LoVo (cell line): ENCODE measurements around the gene SMIM36.
"Not testable (repeated sequence)": the region's sequence is repeated elsewhere in the genome, so short reads cannot be mapped to it uniquely, and the experiment has no call there.

Experiments used
- DNase-seq: peaks from one replicate; pipeline ENCODE4 v3.0.0-alpha.2; 2016; ENCODE audit warnings: low spot score

The SMIM36 gene

DNA sequence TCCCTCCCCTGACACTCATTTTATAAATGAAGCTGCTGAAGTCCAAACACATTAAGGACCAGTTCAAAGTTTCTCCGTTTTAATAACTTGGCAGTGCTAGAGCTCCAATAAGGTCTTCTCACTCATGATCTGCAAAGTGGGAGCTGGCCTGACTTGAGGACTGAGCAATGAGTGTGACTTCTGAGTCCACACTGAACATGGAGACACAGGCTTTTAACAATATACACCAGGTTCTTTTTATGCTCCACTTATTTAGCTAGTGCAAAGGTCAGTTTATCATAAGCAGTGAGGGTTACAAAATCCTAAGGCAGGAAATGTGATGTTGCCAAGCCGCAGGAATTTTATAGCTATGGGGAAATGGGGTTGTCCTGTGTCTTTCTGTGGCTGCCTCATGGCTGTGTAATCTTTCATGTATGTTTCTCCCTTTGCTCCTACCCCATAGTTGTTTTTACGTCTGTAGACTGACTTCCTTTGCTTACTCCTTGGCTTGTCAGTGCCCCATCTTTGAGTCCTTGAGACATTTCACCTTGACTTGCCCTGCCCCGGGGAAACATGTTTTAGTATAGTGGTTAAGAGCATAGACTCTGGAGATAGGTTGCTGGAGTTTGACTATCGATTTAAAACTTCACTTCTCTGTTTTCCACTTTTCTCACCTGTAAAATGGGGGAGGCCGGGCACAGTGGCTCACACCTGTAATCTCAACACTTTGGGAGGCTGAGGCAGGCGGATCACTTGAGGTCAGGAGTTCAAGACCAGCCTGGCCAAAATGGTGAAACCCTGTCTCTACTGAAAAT, 77.4 kb downstream of the SMIM36 start:
- DNase-seq = peak; percentile 87

GRCh38 chr17:55433029-55433628, 78.1 kb downstream of the SMIM36 start:
- peak; percentile 90 for DNase-seq

DNA sequence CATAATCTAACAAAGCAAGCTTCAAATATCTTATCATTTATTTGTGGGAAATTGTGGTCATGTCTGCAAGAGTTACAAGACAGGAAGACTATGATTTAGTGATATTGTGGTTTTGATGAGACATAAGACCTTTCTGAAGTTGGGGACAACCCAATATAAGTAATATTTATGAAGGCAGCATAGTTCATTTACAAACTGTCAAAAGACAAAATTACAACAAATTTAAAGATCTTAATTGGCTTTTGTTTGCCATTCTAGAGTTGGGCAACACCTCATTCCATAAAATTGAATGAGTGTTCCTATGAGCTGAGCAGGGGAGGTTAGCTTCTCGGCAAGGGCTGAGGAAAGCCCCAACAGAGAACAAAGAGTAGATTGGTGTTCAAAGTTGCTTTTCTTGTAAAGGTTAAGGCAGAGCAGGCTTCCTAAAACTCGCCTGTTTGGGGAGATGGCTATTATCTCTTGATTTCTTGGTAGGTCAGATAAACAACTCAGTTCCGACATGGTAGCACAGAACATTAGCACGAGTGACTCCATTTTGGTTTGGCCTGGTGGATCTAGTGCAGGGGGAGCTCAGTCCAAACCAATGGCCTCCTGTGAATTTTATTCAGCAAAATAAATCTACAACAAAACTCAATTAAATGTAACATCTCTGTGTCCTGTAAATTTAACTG, 78.8 kb downstream of the SMIM36 start:
- DNase-seq = no peak

DNA sequence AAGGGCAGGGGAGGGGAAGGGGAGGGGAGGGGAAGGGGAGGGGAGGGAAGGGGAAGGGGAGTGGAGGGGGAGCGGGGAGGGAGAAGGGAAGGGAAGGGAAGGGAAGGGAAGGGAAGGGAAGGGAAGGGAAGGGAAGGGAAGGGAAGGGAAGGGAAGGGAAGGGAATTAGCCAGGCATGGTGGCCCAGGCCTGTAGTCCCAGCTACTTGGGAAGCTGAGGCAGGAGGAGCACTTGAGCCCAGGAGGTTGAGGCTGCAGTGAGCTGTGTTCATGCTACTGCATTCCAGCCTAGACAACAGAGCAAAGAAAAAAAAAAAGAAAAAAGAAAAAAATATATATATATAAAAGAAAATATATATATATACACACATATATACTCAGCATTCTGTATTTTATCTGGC, 79.3 kb downstream of the SMIM36 start:
- not testable (repeated sequence) for DNase-seq

GRCh38 chr17:55430541-55431288, 80.5 kb downstream of the SMIM36 start:
- DNase-seq = no peak

- no peak for DNase-seq
Measured at GRCh38 chr17:55427587-55427882, 83.7 kb downstream of the SMIM36 start.

GRCh38 chr17:55426851-55427586, 84.2 kb downstream of the SMIM36 start:
- DNase-seq = no peak

- no peak for DNase-seq
Measured at GRCh38 chr17:55424893-55425540, 86.2 kb downstream of the SMIM36 start.

DNA sequence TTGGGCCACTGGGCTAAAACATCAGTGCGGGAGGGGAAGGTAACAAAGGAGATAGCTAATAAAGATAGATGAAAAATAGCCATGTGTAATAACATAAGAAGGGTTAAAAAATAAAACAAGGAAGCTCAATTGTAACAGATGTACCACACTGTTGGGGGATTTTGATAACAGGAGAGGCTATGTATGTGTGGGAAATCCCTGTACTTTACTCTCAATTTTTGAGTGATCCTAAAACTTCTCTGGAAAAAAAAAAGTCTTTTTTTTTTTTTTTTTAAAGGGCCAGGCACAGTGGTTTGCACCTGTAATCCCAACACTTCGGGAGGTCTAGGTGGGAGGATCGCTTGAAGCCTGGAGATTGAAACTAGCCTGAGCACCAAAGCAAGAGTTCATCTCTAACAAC, 87.7 kb downstream of the SMIM36 start:
- no peak for DNase-seq

- DNase-seq = not testable (repeated sequence)
Measured at GRCh38 chr17:55422828-55423164, 88.5 kb downstream of the SMIM36 start.

DNA sequence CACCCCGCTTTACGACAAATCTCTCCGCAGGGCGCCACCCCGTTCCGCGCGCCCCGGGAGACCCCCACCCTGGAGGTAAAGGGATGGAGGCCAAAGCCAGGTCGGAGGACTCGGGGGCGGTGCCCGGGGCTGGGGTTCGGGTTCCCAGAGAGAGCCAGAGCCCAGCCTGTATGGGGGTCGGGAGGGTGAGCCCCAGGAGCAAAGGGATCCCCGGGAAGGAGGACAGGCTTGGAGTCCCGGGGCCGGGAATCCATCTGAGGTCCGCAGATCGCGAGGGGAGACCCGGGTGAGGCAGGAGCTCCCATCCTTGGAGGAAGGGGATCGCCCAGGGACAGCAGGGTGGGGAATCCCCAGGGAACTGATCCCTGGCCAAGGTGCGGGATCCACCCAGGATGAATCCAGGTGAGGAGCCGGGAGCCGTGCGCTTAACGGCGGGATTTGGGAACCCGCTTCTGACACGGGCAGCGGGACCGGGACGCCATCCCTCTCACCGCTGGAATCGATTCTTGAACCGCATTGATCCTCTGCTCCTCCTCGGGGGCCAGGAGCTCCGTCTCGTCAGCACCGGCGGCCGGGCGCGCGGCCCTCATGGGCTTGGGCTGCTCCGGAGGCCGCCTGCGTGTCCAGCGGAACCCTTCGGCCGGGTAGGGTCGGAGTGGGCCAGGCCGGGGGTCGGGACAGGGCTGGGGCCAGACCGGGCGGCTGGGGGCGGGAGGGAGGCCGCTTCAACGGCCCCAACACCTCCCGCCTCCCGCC, 89.9 kb downstream of the SMIM36 start, which contains the start of gene MMD:
Gene MMD, minus strand, starts transcription at position 657 of the 756 bp plus-strand sequence. Its CDS starts 140 bp downstream, at position 517.
- peak; percentile 23 for DNase-seq

- DNase-seq = peak; percentile 17
Measured at GRCh38 chr17:55420776-55421178, 90.5 kb downstream of the SMIM36 start.

DNA sequence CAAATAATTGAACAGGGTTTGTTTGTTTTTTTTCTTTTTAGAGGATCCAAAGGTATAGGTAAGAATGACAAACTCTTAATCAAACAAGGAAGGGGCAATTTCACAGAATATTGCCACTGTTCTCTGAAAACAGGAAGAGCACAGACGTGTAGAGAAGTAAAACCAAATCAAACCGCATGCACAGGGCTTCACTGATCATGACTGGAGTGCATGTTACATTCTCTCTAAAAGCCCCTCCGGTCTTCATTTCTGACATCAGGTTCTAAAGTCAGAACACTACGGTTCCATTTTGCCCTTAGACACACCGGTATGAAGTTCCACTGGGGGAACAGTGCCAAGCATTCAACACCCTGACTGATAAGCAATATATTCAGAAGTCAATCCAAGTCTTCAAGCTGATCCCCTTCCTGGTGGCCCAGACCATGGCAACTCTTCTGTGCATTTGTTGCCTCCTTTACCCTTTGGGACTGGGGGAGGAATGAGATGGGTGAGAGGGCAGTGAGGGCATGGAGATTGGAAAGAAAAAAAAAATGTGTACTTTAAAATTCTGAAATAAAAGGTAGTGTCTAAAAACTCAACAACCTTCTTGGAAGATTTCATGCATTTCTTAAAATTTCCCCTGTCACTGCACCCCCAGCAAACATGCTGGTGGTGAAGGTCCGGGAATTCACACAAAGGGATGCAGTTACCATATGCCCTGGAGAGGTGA, 91.0 kb downstream of the SMIM36 start:
- no peak for DNase-seq

DNA sequence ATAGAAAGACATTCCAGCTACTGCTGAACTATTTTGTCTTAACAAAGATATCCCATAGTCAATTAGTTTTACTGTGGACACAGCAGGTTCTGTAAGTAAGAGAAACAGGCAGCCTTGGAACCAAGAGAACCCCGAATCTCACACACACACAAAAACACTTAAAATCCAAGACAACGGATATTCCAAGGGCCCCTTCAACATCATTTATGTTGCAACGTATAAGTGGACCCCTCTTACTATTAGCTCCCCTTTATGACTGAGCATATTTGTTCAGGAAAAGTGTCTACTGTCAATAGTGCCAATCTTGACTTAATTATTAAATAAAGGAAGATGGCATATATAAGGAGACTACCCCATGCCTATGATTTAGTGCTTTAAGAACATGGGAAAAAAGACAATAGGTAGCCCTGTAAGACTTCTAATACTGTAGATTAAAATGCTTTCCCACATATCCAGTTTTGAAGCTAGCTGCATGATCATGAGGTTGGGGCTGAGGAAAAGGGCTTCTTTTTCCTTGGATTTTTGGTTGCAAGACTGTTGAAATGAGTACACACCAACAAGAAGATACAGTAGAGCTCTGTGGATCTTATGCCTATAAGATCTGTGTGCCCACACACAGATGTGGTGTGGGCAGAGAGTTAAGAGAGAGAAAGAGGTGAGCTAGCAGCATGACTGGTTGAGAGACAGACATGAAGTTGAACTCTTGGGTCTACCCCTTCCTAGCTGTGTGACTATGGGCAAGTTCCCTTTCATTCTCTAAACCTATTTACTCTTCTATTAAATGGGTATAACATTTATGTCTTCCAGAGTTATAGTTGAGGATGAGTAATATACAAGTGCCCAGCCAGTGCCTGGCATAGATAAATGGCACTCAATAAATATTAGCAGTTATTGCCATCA, 92.6 kb downstream of the SMIM36 start:
- DNase-seq = no peak

DNA sequence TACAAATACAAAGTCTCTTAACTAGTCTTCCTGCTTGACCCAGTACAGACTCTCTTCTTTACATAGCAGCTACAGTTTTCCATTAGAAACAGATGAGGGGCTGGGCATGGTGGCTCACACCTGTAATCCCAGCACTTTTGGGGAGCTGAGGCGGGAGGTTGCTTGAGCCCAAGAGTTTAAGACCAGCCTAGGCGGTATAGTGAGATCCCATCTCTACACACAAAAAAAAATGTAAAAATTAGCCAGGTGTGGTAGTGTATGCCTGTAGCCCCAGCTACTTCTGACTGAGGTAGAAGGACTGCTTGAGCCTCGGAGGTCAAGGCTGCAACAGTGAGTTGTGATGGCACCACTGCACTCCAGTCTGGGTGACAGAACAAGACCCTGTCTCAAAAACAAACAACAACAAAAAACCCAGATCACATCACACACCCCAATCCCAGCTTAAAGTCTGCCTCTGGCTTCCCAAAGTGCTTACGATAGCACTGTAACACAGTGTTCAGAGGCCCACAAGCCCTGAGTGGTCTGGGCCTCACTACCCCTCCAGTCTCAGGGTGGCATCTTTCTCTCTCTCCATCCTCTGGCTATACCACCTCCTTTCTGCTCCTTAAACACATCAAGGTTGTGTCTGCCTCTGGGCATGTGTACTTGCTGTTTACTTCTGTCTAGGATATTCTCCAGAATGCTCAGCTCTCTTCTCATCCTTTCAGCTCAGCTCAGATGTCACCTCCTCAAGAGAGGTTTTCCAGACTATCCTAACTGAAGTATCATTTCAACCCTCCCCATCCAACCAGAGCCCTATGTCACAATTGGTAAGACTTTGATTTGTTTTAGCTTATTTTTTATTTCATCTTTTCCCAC, 93.6 kb downstream of the SMIM36 start:
- DNase-seq = no peak

DNA sequence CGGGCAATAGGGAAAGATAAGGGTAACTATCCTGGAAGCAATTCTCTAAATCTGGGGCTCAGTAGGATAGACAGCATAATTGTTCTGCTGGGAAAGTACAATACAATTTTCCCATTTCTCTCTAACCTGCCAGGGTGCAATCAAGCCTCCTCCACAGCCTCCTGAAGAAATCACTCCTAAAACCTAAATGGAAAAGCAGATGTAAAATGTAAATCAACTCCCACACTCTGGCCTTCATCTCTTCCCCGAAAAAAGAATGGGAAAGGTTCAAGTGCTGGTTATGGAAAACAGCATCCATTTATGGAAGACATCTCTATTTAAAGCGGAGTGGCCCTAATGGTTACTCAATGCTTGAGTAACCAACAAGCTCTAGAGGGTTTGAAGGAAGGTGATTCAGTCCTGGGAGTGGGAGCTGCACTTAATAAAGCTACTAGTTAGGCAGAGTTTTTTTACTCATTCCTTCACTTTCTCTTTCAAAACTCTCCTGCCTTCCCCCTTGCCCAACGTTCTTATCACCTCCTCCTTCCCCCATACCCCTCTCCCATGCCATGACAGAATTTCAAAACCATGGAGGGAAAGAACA, 94.7 kb downstream of the SMIM36 start:
- no peak for DNase-seq

- no peak for DNase-seq
Measured at GRCh38 chr17:55416000-55416399, 95.3 kb downstream of the SMIM36 start.

DNA sequence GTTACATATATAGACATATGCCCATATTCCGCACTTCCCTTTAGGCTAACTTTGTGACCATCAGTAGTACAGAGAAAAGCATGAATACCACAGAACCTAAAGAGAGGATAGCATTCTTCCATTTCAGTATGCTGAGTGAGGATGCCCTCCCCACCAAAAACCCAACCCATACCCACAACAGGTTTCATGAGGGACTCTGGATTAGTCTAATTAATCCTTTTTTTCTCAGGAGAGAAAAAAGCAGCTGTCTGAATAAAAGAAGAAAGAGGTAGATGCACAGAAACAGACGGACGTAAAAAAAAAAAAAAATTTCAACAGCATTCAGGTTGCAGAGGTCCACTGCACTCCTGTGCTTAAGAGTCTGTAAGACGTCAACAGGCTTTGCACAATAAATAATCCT, 96.3 kb downstream of the SMIM36 start:
- DNase-seq = no peak
